HepG2 (cell line): ENCODE measurements around the gene CDT1. TPM values are rescaled to one million over a fixed set of nuclear protein-coding genes. Genes with fewer than 3 reads are reported as not detected.

Experiments used
- EHMT2 ChIP-seq: fragments of 200-600 bp; sonication (generic); IDR thresholded peaks from 2 replicates; pipeline ENCODE4 v1.7.0; 2017; ENCODE audit warnings: antibody characterized with exemption, low read depth, low read length, borderline replicate concordance
- HNF4G ChIP-seq, 2 experiments: sonication (generic) in 1 of 2; formaldehyde crosslinking in 1 of 2; IDR thresholded peaks; 2 replicates each; pipeline versions ENCODE4 v1.4.0 to v1.6.1; 2011 to 2020; ENCODE audit warnings: borderline replicate concordance in 2 of 2, low read depth in 2 of 2, mild to moderate bottlenecking in 2 of 2, low read length in 1 of 2, missing genetic modification reagents in 1 of 2, moderate library complexity in 1 of 2
- HOXA3 ChIP-seq: sonication (generic); formaldehyde crosslinking; IDR thresholded peaks from 2 replicates; pipeline ENCODE4 v1.5.0; 2020; ENCODE audit warnings: missing genetic modification reagents
- KLF9 ChIP-seq: IDR thresholded peaks from 2 replicates; pipeline ENCODE4 v1.6.1; 2016; ENCODE audit warnings: low read depth
- MIXL1 ChIP-seq: IDR thresholded peaks from 2 replicates; pipeline ENCODE4 v1.6.1; 2016
- TBX3 ChIP-seq: fragments of 450-650 bp; IDR thresholded peaks from 2 replicates; pipeline ENCODE4 v1.6.1; 2017; ENCODE audit warnings: antibody characterized with exemption, mild to moderate bottlenecking, inconsistent platforms, borderline replicate concordance
- ZIK1 ChIP-seq: sonication (generic); formaldehyde crosslinking; IDR thresholded peaks from 2 replicates; pipeline ENCODE4 v1.5.0; 2020; ENCODE audit warnings: mild to moderate bottlenecking, low read depth, missing genetic modification reagents, borderline replicate concordance
- ZKSCAN5 ChIP-seq: sonication (generic); formaldehyde crosslinking; IDR thresholded peaks from 2 replicates; pipeline ENCODE4 v1.5.1; 2020; ENCODE audit warnings: mild to moderate bottlenecking, missing genetic modification reagents
- ZNF441 ChIP-seq: sonication (generic); formaldehyde crosslinking; IDR thresholded peaks from 2 replicates; pipeline ENCODE4 v1.7.0; 2021; ENCODE audit warnings: missing genetic modification reagents, borderline replicate concordance
- ZNF660 ChIP-seq: sonication (generic); formaldehyde crosslinking; IDR thresholded peaks from 2 replicates; pipeline ENCODE4 v1.5.1; 2020; ENCODE audit warnings: mild to moderate bottlenecking, low read depth, missing genetic modification reagents, borderline replicate concordance
- ZNF672 ChIP-seq: sonication (generic); formaldehyde crosslinking; IDR thresholded peaks from 2 replicates; pipeline ENCODE4 v1.8.1; 2022; ENCODE audit warnings: missing genetic modification reagents
- ZNF878 ChIP-seq: sonication (generic); formaldehyde crosslinking; IDR thresholded peaks from 2 replicates; pipeline ENCODE4 v1.8.1; 2023; ENCODE audit warnings: mild to moderate bottlenecking, missing genetic modification reagents, moderate library complexity
- polyA plus RNA-seq, 8 experiments: library from polyadenylated mRNA; depleted of rRNA in 3 of 8; stranded (reverse) in 7 of 8; unstranded in 1 of 8; fragments of >200 nt; fragmentation: Illumina TruSeq in 4 of 8; extraction: Trizol in 4 of 8; gene quantifications; 2 replicates each; pipeline versions ENCODE4 v1.2.1 to v1.2.3, GENCODE V29; 2011 to 2016; ENCODE audit warnings: low read depth in 4 of 8, missing spikeins in 1 of 8, mixed read lengths in 1 of 8; ENCODE audit not compliant: insufficient read depth in 1 of 8
- total RNA-seq, 5 experiments: library from RNA; depleted of rRNA; stranded (reverse); fragments of >200 nt; fragmentation: Illumina TruSeq; extraction: Trizol; gene quantifications; 2 replicates each; pipeline ENCODE4 v1.2.3, GENCODE V29; 2016; ENCODE audit warnings: low read depth in 1 of 5
- TF ChIP-seq, protein P1 (sequence below), 2 experiments: sonication (generic) in 1 of 2; formaldehyde crosslinking in 1 of 2; IDR thresholded peaks; 2 replicates each; pipeline versions ENCODE4 v1.4.0 to v1.6.1; 2018 to 2020; ENCODE audit warnings: missing genetic modification reagents in 2 of 2, borderline replicate concordance in 1 of 2, low read depth in 1 of 2, mild to moderate bottlenecking in 1 of 2, missing biosample characterization in 1 of 2
- TF ChIP-seq, protein P2 (sequence below), 2 experiments: fragments of 450-650 bp in 1 of 2; sonication (generic) in 1 of 2; formaldehyde crosslinking in 1 of 2; IDR thresholded peaks; 2 replicates each; pipeline versions ENCODE4 v1.6.1 to v1.8.0; 2016 to 2022; ENCODE audit warnings: antibody characterized with exemption in 1 of 2, mild to moderate bottlenecking in 1 of 2, missing genetic modification reagents in 1 of 2

The CDT1 gene
- total and polyA plus RNA-seq, 2 of the 13 experiments (the other 11 are each of a cell fraction or from before 2014, with no cell fraction given): 23.1 to 23.8 TPM

GRCh38 chr16:88811769-88812512 is 8.4 kb downstream of the CDT1 start, which contains the start of gene APRT (continued):
- no peak for TF ChIP-seq EHMT2
- 0 out of 2 replicates have a peak, but pooled peaks have one; percentile 20 for TF ChIP-seq ZKSCAN5
- TF ChIP-seq HOXA3: peak; percentile 71
- TF ChIP-seq, protein P1, sequence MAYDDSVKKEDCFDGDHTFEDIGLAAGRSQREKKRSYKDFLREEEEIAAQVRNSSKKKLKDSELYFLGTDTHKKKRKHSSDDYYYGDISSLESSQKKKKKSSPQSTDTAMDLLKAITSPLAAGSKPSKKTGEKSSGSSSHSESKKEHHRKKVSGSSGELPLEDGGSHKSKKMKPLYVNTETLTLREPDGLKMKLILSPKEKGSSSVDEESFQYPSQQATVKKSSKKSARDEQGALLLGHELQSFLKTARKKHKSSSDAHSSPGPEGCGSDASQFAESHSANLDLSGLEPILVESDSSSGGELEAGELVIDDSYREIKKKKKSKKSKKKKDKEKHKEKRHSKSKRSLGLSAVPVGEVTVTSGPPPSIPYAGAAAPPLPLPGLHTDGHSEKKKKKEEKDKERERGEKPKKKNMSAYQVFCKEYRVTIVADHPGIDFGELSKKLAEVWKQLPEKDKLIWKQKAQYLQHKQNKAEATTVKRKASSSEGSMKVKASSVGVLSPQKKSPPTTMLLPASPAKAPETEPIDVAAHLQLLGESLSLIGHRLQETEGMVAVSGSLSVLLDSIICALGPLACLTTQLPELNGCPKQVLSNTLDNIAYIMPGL (CRISPR knock-in tag; IDR thresholded peaks at IDR 0.05; ENCODE audit: borderline replicate concordance in 1 of 2, low read depth in 1 of 2): peak; percentile 70 to 97; a peak in 3 of 4 replicates
- no peak; the same call in 1 of the 2 replicates for TF ChIP-seq ZNF660 (CRISPR knock-in tag)
- no peak for TF ChIP-seq ZNF672 (CRISPR knock-in tag)
- TF ChIP-seq ZNF441 (CRISPR knock-in tag): peak; percentile 91; the same call in 1 of the 2 replicates
- TF ChIP-seq KLF9 (CRISPR knock-in tag): no peak
- TF ChIP-seq ZNF878 (CRISPR knock-in tag): no peak
- no peak for TF ChIP-seq TBX3
- TF ChIP-seq HNF4G (IDR thresholded peaks at IDR 0.05; ENCODE audit: borderline replicate concordance, low read depth, low read length): peak; percentile 18; the same call in 1 of the 2 replicates
- TF ChIP-seq HNF4G (CRISPR knock-in tag; IDR thresholded peaks at IDR 0.05; ENCODE audit: borderline replicate concordance, low read depth): no peak; the same call in 1 of the 2 replicates
- TF ChIP-seq MIXL1 (CRISPR knock-in tag): peak; percentile 53; the same call in 1 of the 2 replicates
- TF ChIP-seq, protein P2, sequence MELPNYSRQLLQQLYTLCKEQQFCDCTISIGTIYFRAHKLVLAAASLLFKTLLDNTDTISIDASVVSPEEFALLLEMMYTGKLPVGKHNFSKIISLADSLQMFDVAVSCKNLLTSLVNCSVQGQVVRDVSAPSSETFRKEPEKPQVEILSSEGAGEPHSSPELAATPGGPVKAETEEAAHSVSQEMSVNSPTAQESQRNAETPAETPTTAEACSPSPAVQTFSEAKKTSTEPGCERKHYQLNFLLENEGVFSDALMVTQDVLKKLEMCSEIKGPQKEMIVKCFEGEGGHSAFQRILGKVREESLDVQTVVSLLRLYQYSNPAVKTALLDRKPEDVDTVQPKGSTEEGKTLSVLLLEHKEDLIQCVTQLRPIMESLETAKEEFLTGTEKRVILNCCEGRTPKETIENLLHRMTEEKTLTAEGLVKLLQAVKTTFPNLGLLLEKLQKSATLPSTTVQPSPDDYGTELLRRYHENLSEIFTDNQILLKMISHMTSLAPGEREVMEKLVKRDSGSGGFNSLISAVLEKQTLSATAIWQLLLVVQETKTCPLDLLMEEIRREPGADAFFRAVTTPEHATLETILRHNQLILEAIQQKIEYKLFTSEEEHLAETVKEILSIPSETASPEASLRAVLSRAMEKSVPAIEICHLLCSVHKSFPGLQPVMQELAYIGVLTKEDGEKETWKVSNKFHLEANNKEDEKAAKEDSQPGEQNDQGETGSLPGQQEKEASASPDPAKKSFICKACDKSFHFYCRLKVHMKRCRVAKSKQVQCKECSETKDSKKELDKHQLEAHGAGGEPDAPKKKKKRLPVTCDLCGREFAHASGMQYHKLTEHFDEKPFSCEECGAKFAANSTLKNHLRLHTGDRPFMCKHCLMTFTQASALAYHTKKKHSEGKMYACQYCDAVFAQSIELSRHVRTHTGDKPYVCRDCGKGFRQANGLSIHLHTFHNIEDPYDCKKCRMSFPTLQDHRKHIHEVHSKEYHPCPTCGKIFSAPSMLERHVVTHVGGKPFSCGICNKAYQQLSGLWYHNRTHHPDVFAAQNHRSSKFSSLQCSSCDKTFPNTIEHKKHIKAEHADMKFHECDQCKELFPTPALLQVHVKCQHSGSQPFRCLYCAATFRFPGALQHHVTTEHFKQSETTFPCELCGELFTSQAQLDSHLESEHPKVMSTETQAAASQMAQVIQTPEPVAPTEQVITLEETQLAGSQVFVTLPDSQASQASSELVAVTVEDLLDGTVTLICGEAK (IDR thresholded peaks at IDR 0.05): no peak
- TF ChIP-seq, protein P2 (CRISPR knock-in tag; IDR thresholded peaks at IDR 0.05): peak; percentile 60; the same call in 1 of the 2 replicates
- TF ChIP-seq ZIK1 (CRISPR knock-in tag): no peak; the same call in 1 of the 2 replicates
